ENCODE results near the gene DGLUCY.
A peak's percentile ranks its signal among the peaks of the same experiment; 100 is the strongest.

Gene DGLUCY

GRCh38 chr14:91139776-91140175 is 25.9 kb downstream of the DGLUCY start:
- H3K4me3 ChIP-seq (ENCODE audit: insufficient read length, low read depth), result no peak overlapping the region
- peaks cover 10% of the 10 kb centered on the region for H3K36me3 ChIP-seq (ENCODE audit: insufficient read depth, insufficient read length, low read length)
- no peaks in the 10 kb centered on the region for H3K4me1 ChIP-seq (ENCODE audit: insufficient read depth, insufficient read length)
- no peaks in the 10 kb centered on the region for H3K27me3 ChIP-seq (ENCODE audit: insufficient read depth, insufficient read length)
- TF ChIP-seq YY1 (IDR thresholded peaks at IDR 0.05; ENCODE audit: insufficient read depth, insufficient read length) (no peak), ZNF274 (IDR thresholded peaks at IDR 0.05; ENCODE audit: low read depth, low read length) (no peak), SUZ12 (IDR thresholded peaks at IDR 0.05; ENCODE audit: extremely low read depth, insufficient read depth, insufficient read length) (no peak)
- no peak for DNase-seq (ENCODE audit: low read depth, low spot score)
- H3K9me3 ChIP-seq (ENCODE audit: insufficient read depth, low read length), result no peaks in the 10 kb centered on the region
- H3K9ac ChIP-seq (ENCODE audit: insufficient read length, low read depth), result no peak overlapping the region

GRCh38 chr14:91140672-91141071 is 26.8 kb downstream of the DGLUCY start:
- peaks cover 17% of the 10 kb centered on the region for H3K36me3 ChIP-seq (ENCODE audit: insufficient read depth, insufficient read length, low read length)
- no peaks in the 10 kb centered on the region for H3K9me3 ChIP-seq (ENCODE audit: insufficient read depth, low read length)
- H3K4me3 ChIP-seq (ENCODE audit: insufficient read length, low read depth), result no peak overlapping the region
- peak; percentile 27 for DNase-seq (ENCODE audit: low read depth, low spot score)
- H3K27me3 ChIP-seq (ENCODE audit: insufficient read depth, insufficient read length), result no peaks in the 10 kb centered on the region
- no peak for TF ChIP-seq ZNF274 (IDR thresholded peaks at IDR 0.05; ENCODE audit: low read depth, low read length)
- TF ChIP-seq YY1 (IDR thresholded peaks at IDR 0.05; ENCODE audit: insufficient read depth, insufficient read length), result no peak
- TF ChIP-seq SUZ12 (IDR thresholded peaks at IDR 0.05; ENCODE audit: extremely low read depth, insufficient read depth, insufficient read length), result no peak
- no peaks in the 10 kb centered on the region for H3K4me1 ChIP-seq (ENCODE audit: insufficient read depth, insufficient read length)
- no peak overlapping the region for H3K9ac ChIP-seq (ENCODE audit: insufficient read length, low read depth)

GRCh38 chr14:91142214-91142668 is 28.4 kb downstream of the DGLUCY start:
- H3K4me3 ChIP-seq (ENCODE audit: insufficient read length, low read depth), result no peak overlapping the region
- H3K9ac ChIP-seq (ENCODE audit: insufficient read length, low read depth), result no peak overlapping the region
- TF ChIP-seq SUZ12 (IDR thresholded peaks at IDR 0.05; ENCODE audit: extremely low read depth, insufficient read depth, insufficient read length), result no peak
- TF ChIP-seq YY1 (IDR thresholded peaks at IDR 0.05; ENCODE audit: insufficient read depth, insufficient read length), result no peak
- TF ChIP-seq ZNF274 (IDR thresholded peaks at IDR 0.05; ENCODE audit: low read depth, low read length), result no peak
- H3K27me3 ChIP-seq (ENCODE audit: insufficient read depth, insufficient read length), result no peaks in the 10 kb centered on the region
- H3K36me3 ChIP-seq (ENCODE audit: insufficient read depth, insufficient read length, low read length), result peaks cover 24% of the 10 kb centered on the region
- no peak for DNase-seq (ENCODE audit: low read depth, low spot score)
- no peaks in the 10 kb centered on the region for H3K4me1 ChIP-seq (ENCODE audit: insufficient read depth, insufficient read length)
- H3K9me3 ChIP-seq (ENCODE audit: insufficient read depth, low read length), result no peaks in the 10 kb centered on the region

GRCh38 chr14:91143862-91144261 is 30.0 kb downstream of the DGLUCY start:
- no peak for TF ChIP-seq ZNF274 (IDR thresholded peaks at IDR 0.05; ENCODE audit: low read depth, low read length)
- no peak for TF ChIP-seq SUZ12 (IDR thresholded peaks at IDR 0.05; ENCODE audit: extremely low read depth, insufficient read depth, insufficient read length)
- no peak for TF ChIP-seq YY1 (IDR thresholded peaks at IDR 0.05; ENCODE audit: insufficient read depth, insufficient read length)
- no peak for DNase-seq (ENCODE audit: low read depth, low spot score)
- Histone ChIP-seq H3K4me1 (ENCODE audit: insufficient read depth, insufficient read length) (no peaks in the 10 kb centered on the region), H3K27me3 (ENCODE audit: insufficient read depth, insufficient read length) (no peaks in the 10 kb centered on the region), H3K9me3 (ENCODE audit: insufficient read depth, low read length) (no peaks in the 10 kb centered on the region), H3K36me3 (ENCODE audit: insufficient read depth, insufficient read length, low read length) (peaks cover 29% of the 10 kb centered on the region), H3K4me3 (ENCODE audit: insufficient read length, low read depth) (no peak overlapping the region), H3K9ac (ENCODE audit: insufficient read length, low read depth) (no peak overlapping the region)

- Histone ChIP-seq H3K4me1 (ENCODE audit: insufficient read depth, insufficient read length) (no peaks in the 10 kb centered on the region), H3K4me3 (ENCODE audit: insufficient read length, low read depth) (no peak overlapping the region), H3K9me3 (ENCODE audit: insufficient read depth, low read length) (no peaks in the 10 kb centered on the region), H3K36me3 (ENCODE audit: insufficient read depth, insufficient read length, low read length) (peaks cover 33% of the 10 kb centered on the region), H3K27me3 (ENCODE audit: insufficient read depth, insufficient read length) (no peaks in the 10 kb centered on the region), H3K9ac (ENCODE audit: insufficient read length, low read depth) (no peak overlapping the region)
- DNase-seq (ENCODE audit: low read depth, low spot score), result no peak
- no peak for TF ChIP-seq ZNF274 (IDR thresholded peaks at IDR 0.05; ENCODE audit: low read depth, low read length)
- no peak for TF ChIP-seq YY1 (IDR thresholded peaks at IDR 0.05; ENCODE audit: insufficient read depth, insufficient read length)
- no peak for TF ChIP-seq SUZ12 (IDR thresholded peaks at IDR 0.05; ENCODE audit: extremely low read depth, insufficient read depth, insufficient read length)
Measured at GRCh38 chr14:91144425-91145145, 30.7 kb downstream of the DGLUCY start.

GRCh38 chr14:91145391-91146160 is 31.7 kb downstream of the DGLUCY start:
- Histone ChIP-seq H3K9ac (ENCODE audit: insufficient read length, low read depth) (no peak overlapping the region), H3K4me3 (ENCODE audit: insufficient read length, low read depth) (no peak overlapping the region), H3K9me3 (ENCODE audit: insufficient read depth, low read length) (no peaks in the 10 kb centered on the region), H3K27me3 (ENCODE audit: insufficient read depth, insufficient read length) (no peaks in the 10 kb centered on the region), H3K4me1 (ENCODE audit: insufficient read depth, insufficient read length) (no peaks in the 10 kb centered on the region), H3K36me3 (ENCODE audit: insufficient read depth, insufficient read length, low read length) (peaks cover 33% of the 10 kb centered on the region)
- TF ChIP-seq SUZ12 (IDR thresholded peaks at IDR 0.05; ENCODE audit: extremely low read depth, insufficient read depth, insufficient read length), result no peak
- TF ChIP-seq ZNF274 (IDR thresholded peaks at IDR 0.05; ENCODE audit: low read depth, low read length), result no peak
- no peak for TF ChIP-seq YY1 (IDR thresholded peaks at IDR 0.05; ENCODE audit: insufficient read depth, insufficient read length)
- DNase-seq (ENCODE audit: low read depth, low spot score), result no peak

- H3K27me3 ChIP-seq (ENCODE audit: insufficient read depth, insufficient read length), result no peaks in the 10 kb centered on the region
- no peaks in the 10 kb centered on the region for H3K9me3 ChIP-seq (ENCODE audit: insufficient read depth, low read length)
- H3K9ac ChIP-seq (ENCODE audit: insufficient read length, low read depth), result no peak overlapping the region
- H3K36me3 ChIP-seq (ENCODE audit: insufficient read depth, insufficient read length, low read length), result peaks cover 33% of the 10 kb centered on the region
- DNase-seq (ENCODE audit: low read depth, low spot score), result no peak
- no peaks in the 10 kb centered on the region for H3K4me1 ChIP-seq (ENCODE audit: insufficient read depth, insufficient read length)
- TF ChIP-seq ZNF274 (IDR thresholded peaks at IDR 0.05; ENCODE audit: low read depth, low read length) (no peak), SUZ12 (IDR thresholded peaks at IDR 0.05; ENCODE audit: extremely low read depth, insufficient read depth, insufficient read length) (no peak), YY1 (IDR thresholded peaks at IDR 0.05; ENCODE audit: insufficient read depth, insufficient read length) (no peak)
- no peak overlapping the region for H3K4me3 ChIP-seq (ENCODE audit: insufficient read length, low read depth)
Measured at GRCh38 chr14:91146661-91147060, 32.8 kb downstream of the DGLUCY start.

All from NT2/D1 (cell line).